Loucy (cell line): ENCODE results near the gene PLVAP.

Experiments used
- H2AFZ ChIP-seq: fragments of 200-600 bp; sonication (generic); 2 replicates; pipeline ENCODE4 v1.6.0; 2016; ENCODE audit warnings: antibody characterized with exemption, mild to moderate bottlenecking, low read length, moderate library complexity
- H3F3A ChIP-seq: fragments of 200-600 bp; 2 replicates; pipeline ENCODE4 v1.6.0; 2016; ENCODE audit warnings: antibody characterized with exemption, low read depth, mild to moderate bottlenecking
- H3K27me3 ChIP-seq: fragments of 200-600 bp; sonication (generic); 2 replicates; pipeline ENCODE4 v1.6.1; 2014; ENCODE audit warnings: low read length, mild to moderate bottlenecking; ENCODE audit not compliant: insufficient read depth, poor library complexity, severe bottlenecking
- H3K36me3 ChIP-seq: fragments of 200-600 bp; sonication (generic); 2 replicates; pipeline ENCODE4 v1.6.1; 2016; ENCODE audit warnings: low read length; ENCODE audit not compliant: insufficient read depth
- H3K4me1 ChIP-seq: fragments of 200-600 bp; sonication (generic); 2 replicates; pipeline ENCODE4 v1.5.1; 2014; ENCODE audit warnings: low read length, mild to moderate bottlenecking; ENCODE audit not compliant: insufficient read depth, poor library complexity, severe bottlenecking
- H3K4me2 ChIP-seq: fragments of 200-600 bp; sonication (generic); 2 replicates; pipeline ENCODE4 v1.6.0; 2014; ENCODE audit warnings: antibody characterized with exemption, low read length, low read depth, mild to moderate bottlenecking; ENCODE audit not compliant: poor library complexity, severe bottlenecking
- H3K4me3 ChIP-seq: fragments of 200-600 bp; sonication (generic); 2 replicates; pipeline ENCODE4 v1.5.1; 2014; ENCODE audit warnings: low read length, mild to moderate bottlenecking, mixed read lengths; ENCODE audit not compliant: poor library complexity, severe bottlenecking
- H3K79me2 ChIP-seq: fragments of 200-600 bp; sonication (generic); 2 replicates; pipeline ENCODE4 v1.6.1; 2014; ENCODE audit warnings: low read length; ENCODE audit not compliant: insufficient read depth
- H3K9ac ChIP-seq: fragments of 200-600 bp; sonication (generic); 2 replicates; pipeline ENCODE4 v1.6.0; 2014; ENCODE audit warnings: mild to moderate bottlenecking, low read depth, low read length, moderate library complexity; ENCODE audit not compliant: poor library complexity, severe bottlenecking
- H3K9me2 ChIP-seq: fragments of 200-600 bp; sonication (generic); replicated peaks from 2 replicates; pipeline ENCODE4 v1.6.1; 2016; ENCODE audit warnings: low read depth, low read length, mixed read lengths
- H3K9me3 ChIP-seq: fragments of 200-600 bp; sonication (generic); 2 replicates; pipeline ENCODE4 v1.6.1; 2014; ENCODE audit warnings: mild to moderate bottlenecking, antibody characterized with exemption, low read length, low read depth; ENCODE audit not compliant: insufficient read depth
- H4K20me1 ChIP-seq: fragments of 200-600 bp; sonication (generic); 2 replicates; pipeline ENCODE4 v1.6.0; 2014; ENCODE audit warnings: antibody characterized with exemption, low read length, mild to moderate bottlenecking; ENCODE audit not compliant: insufficient read depth, poor library complexity, severe bottlenecking
- EZH2phosphoT487 ChIP-seq: fragments of 200-600 bp; IDR thresholded peaks from 2 replicates; pipeline ENCODE4 v1.6.1; 2018; ENCODE audit warnings: antibody characterized with exemption, mild to moderate bottlenecking, moderate library complexity, borderline replicate concordance
- TF ChIP-seq, protein P1 (sequence below): fragments of 200-600 bp; sonication (generic); conservative IDR thresholded peaks from 2 replicates; pipeline ENCODE4 v1.5.1; 2014; ENCODE audit warnings: mild to moderate bottlenecking, antibody characterized with exemption, low read length

PLVAP gene

DNA sequence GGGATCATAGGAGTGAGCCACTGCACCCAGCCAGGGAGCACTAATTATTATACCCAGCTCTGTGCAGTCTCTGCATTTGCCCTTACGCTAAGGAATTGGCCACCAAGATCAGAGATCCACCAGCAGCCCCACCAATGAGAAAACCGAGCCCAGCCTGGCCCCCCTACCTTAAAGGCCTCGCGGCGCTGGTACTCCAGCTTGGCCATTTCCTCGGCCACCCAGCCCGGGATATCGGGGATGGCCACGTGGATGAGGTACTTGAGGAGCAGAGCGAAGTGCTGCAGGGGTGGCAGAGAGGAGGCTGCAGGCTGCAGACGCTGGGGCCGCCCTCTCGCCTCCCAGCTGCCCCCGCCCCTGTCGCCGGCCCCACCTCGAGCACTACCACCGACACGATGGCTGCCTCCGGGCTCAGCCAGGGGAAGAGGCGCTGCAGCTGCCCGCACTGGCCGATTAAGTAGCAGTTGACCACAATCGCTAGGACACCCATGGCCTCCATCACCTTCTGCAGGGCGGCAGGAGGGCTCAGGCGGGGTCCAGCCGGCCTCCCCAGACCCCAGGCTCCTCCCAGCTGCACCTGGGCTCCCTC lies 50.0 kb downstream of the PLVAP start:
- H4K20me1 ChIP-seq = no peaks in the 10 kb centered on the region
- TF ChIP-seq, protein P1, sequence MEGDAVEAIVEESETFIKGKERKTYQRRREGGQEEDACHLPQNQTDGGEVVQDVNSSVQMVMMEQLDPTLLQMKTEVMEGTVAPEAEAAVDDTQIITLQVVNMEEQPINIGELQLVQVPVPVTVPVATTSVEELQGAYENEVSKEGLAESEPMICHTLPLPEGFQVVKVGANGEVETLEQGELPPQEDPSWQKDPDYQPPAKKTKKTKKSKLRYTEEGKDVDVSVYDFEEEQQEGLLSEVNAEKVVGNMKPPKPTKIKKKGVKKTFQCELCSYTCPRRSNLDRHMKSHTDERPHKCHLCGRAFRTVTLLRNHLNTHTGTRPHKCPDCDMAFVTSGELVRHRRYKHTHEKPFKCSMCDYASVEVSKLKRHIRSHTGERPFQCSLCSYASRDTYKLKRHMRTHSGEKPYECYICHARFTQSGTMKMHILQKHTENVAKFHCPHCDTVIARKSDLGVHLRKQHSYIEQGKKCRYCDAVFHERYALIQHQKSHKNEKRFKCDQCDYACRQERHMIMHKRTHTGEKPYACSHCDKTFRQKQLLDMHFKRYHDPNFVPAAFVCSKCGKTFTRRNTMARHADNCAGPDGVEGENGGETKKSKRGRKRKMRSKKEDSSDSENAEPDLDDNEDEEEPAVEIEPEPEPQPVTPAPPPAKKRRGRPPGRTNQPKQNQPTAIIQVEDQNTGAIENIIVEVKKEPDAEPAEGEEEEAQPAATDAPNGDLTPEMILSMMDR = no peak
- no peak for TF ChIP-seq EZH2phosphoT487
- no peak overlapping the region for H2AFZ ChIP-seq
- H3K4me3 ChIP-seq = no peak overlapping the region
- no peaks in the 10 kb centered on the region for H3K4me1 ChIP-seq
- no peaks in the 10 kb centered on the region for H3K79me2 ChIP-seq
- H3K9me2 ChIP-seq = no peaks in the 10 kb centered on the region
- no peaks in the 10 kb centered on the region for H3K27me3 ChIP-seq
- peaks cover under 1% of the 10 kb centered on the region; the same call in 1 of the 2 replicates for H3K36me3 ChIP-seq
- H3F3A ChIP-seq = no peaks in the 10 kb centered on the region
- H3K9me3 ChIP-seq = no peaks in the 10 kb centered on the region
- H3K9ac ChIP-seq = no peak overlapping the region
- H3K4me2 ChIP-seq = no peak overlapping the region

- H3K4me2 ChIP-seq = no peak overlapping the region
- no peaks in the 10 kb centered on the region for H3K4me1 ChIP-seq
- no peak for TF ChIP-seq EZH2phosphoT487
- TF ChIP-seq, protein P1 = no peak
Measured at GRCh38 chr19:17326595-17326966, 50.6 kb downstream of the PLVAP start.

GRCh38 chr19:17325881-17326594 lies 51.1 kb downstream of the PLVAP start:
- TF ChIP-seq, protein P1 = no peak
- TF ChIP-seq EZH2phosphoT487 = no peak
- peaks cover 10% of the 10 kb centered on the region; the same call in 1 of the 2 replicates for H3K36me3 ChIP-seq
- H4K20me1 ChIP-seq = no peaks in the 10 kb centered on the region
- H3K9ac ChIP-seq = no peak overlapping the region
- no peaks in the 10 kb centered on the region for H3K4me1 ChIP-seq
- no peaks in the 10 kb centered on the region for H3K27me3 ChIP-seq
- no peaks in the 10 kb centered on the region for H3K9me2 ChIP-seq
- H3K9me3 ChIP-seq = no peaks in the 10 kb centered on the region
- H3K4me2 ChIP-seq = no peak overlapping the region
- no peaks in the 10 kb centered on the region for H3F3A ChIP-seq
- H2AFZ ChIP-seq = no peak overlapping the region
- no peak overlapping the region for H3K4me3 ChIP-seq
- no peaks in the 10 kb centered on the region for H3K79me2 ChIP-seq

More at GRCh38 chr19:17326595-17326966, 50.6 kb downstream of the PLVAP start:
- Histone ChIP-seq H3K9me3 (no peaks in the 10 kb centered on the region), H3K79me2 (no peaks in the 10 kb centered on the region), H3K9ac (no peak overlapping the region), H3K9me2 (no peaks in the 10 kb centered on the region), H3K4me3 (no peak overlapping the region), H3K27me3 (no peaks in the 10 kb centered on the region), H4K20me1 (no peaks in the 10 kb centered on the region), H3K36me3 (peaks cover 6% of the 10 kb centered on the region; the same call in 1 of the 2 replicates), H2AFZ (no peak overlapping the region), H3F3A (no peaks in the 10 kb centered on the region)
